Umbilical cord (tissue), 2 donors: Measurements from ENCODE around the gene OSBP2. TPM values are rescaled to one million over a fixed set of nuclear protein-coding genes. Genes with fewer than 3 reads are reported as not detected.

Source experiments
- DNase-seq: peaks from one replicate; pipeline ENCODE4 v3.0.0-alpha.2; 2015; ENCODE audit warnings: low spot score
- total RNA-seq: library from RNA; depleted of rRNA; stranded (reverse); fragments of >200 nt; gene quantifications from one replicate; pipeline ENCODE4 v1.2.3, GENCODE V29; 2014; ENCODE audit warnings: low replicate concordance; ENCODE audit not compliant: insufficient read depth

The OSBP2 gene
- total RNA-seq, 1 donor from 2014 or later = 16.9 TPM

DNA sequence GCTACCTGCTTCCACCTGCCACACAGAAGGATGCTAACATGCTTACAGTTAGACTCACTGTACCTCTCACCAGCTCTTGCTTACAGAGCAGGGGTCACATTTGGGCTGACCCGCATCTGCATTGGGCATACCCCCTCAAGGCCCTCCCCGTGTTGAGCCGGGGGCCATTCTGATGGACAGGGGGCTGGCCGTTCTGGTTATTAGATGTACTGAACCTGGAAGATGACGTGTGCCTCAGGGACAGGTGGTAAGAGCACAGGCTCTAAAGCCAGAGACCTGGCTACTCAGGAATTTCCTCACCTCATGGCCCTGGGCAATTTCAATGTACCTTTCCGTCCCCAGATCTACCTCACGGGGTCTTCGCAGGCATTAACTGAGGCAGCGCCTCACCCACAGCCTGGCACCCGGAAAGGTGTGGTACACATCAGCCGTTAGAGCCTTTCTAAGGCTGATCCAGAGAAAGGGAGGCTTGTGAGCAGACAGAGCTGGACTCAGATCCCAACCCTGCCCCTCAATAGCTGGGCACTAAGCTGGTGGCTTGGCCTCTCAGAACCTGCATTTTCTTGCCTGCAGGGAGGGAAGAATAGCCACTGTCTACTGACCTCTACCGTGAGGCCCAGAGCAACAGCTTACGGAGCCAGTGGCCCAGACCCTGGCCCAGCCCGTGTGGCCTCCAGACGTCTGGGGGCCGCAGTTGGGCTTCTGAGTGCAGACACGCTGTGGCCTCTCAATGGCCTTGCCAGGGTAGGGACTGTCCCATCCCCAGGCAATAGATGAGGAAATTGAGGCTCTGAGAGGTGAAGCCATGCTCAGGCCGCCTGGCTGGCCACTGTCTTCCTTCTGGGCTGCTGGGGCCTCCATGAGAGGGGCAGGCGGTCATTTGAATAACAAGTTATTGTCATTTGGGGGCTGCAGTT lies 173.3 kb downstream of the OSBP2 start:
- no peak for DNase-seq

DNA sequence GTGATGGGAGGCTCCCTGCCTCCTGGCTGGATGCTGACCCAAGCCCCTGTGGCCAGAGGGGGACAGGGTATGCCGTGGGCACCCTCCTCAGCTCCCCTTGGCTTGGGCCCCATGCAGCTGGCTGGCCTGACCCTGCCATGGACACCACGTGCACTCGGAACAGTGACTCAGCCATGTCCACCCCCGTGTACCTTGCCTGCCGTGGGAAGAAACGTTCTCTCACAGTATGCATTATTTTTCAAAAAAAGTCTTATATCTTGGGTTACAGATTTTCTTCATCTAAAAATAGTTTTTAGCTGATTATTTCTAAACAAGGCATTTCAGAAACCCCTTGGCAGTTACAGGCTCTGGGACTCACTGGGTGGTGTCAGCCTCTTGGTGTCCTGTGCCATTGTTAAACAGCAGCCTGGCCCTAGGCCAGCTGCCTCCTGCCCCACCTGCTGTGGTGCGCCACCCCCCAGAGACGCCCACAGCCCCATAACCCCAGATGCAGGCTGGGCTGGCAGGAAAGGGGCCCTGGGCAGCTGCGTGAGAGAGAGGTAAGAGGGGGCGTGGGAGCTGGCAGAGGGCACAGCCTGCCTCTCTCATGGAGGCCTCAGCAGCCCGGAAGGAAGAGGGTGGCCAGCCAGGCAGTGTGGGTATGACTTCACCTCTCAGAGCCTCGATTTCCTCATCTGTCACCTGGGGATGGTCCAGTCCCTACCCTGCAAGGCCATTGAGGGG lies 174.2 kb downstream of the OSBP2 start:
- no peak for DNase-seq

DNA sequence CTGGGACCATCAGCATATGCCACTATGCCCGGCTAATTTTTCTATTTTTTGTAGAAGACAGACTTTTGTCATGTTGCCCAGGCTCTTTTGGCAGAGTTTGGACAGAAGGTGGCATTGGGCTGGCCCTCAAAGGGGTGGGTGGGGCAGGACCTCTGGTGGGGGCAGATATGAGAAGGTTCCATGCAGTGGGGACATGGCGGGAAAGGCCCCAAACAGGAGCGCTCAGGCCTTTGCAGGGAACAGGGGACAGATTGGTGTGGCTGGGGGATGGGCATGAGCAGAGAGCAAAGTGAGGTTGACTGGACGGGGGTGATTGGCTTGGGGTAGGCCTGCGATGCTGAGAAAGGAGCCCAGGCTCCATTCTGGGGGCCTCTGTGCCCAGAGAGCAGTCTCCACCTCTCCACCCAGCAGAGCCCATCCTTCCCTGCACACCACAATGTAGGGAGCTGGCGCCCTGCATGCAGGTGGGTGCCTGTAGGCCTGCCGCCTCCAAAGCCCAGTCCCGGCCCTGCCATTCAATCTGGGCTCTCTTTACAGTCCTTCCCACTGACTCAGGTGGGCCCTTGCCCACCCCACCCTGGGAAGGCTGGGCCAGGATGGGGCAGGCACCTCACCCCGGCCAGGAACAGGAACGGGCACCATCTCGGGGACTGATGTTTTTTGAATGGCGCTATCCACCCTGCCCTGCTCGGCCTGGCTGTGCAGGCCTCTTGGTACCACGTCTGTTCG lies 175.2 kb downstream of the OSBP2 start:
- DNase-seq = no peak

DNA sequence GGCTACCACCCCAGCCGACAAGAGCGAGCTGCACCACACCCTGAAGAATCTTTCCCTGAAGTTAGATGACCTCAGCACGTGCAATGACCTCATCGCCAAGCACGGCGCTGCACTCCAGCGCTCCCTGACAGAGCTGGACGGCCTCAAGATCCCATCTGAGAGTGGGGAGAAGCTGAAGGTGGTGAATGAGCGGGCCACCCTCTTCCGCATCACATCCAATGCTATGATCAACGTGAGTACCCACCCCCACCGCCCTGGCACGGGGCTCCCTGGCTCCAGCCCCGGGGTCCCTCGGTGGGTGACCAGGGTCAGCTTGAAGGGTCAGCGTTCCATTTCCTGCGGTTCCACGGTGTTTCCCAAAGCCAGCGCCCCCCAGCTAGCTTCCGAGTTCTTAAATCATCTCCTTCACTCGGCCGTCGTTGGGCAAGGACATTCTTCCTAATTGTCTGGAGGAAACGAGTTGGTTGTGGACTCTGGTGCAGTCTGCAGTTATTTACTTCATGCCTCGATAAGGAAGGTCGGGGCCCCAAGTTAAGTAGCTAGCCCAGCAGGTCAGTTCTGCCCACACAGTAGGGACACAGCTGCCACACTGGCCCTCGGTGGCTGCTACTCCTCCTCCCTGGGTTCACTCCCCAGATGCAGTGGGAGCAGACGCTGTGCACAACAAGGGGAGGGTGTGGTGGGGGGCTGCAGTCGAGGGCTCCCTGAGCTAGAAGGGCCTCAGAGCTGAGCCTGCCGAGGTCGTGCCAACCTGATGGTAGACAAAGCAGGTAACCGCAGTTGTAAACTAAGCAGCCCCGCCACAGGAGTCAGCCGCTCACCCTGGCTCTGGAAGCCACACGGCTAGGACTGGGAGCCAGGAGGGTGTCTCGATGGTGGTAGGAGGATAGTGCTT lies 176.0 kb downstream of the OSBP2 start:
- DNase-seq = no peak

DNA sequence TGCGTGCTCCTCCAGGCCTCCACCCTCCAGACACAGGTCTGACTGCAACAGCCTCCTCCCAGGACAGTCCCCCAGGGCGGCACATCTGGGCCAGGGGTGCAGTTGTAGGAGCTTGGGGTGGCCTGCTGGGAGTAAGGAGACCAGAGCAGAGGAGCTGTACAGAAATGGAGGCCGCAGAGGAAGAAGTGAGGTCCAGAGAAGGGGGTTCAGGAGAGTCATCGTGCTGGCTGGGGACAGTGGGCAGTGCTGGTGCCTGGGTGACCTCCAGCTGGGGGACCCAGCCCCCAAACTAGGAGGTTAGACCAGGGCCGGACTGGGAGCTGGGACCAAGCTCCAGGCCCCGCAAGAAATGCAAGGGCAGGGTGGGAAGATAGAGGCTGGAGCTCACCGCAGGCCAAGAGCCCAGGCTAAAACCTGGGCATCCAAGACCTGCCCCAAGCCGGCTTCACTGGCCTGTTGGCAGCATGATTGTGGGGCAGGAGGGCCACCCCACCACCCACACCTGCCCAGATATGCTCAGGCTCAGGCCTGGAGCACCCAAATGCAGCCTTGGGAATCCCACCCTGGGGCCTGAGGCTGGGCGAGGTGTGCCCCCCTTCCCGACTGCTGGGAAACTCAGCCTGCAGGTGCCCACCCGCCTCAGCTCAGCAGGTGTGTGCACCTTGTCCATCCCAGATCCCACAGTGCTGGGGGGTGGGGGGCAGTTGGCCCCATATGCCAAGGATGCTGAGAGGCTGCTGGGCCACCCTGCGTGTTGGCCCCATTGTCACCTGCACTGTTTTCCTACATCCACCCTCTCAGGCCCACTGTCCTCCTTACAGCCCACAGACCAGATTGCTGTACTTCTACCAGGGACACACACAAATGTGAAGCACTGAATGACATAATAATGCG lies 177.0 kb downstream of the OSBP2 start:
- no peak for DNase-seq

DNA sequence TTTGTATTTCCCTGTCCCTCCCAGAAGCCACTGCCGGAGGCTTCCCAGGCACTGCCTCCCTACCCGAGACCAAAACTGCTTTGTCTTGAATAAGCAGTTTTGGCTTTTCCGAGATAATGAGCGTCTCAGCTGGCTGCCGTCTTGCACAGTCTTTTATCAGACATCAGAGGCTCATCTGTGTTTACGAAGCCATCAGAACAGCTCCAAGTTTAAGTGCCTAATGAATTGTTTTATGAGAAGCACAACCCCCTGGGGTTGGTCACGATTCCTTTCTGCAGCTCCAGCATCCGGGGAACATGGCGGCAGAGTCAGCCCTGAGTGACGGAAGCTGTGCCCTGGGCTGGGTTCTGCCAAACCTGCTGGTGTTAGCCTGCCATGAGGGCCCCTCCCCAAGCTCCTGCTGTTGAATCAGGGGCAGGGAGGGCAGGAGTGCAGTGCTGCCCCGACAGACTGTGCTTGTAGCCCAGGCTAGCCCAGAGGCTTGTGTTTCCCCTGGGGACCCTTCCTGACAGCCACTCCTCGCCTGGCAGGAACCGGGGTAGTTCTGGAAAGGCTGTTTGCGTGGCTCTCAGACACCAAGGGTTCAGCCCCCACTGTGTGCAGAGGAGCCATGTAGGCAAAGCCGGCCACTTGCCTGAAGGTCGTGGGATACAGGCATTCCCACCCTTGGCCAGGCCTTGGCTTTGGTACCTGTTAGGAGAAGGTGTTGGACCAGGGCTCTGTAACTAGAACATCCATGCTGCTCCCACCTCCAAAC lies 177.8 kb downstream of the OSBP2 start:
- DNase-seq = peak; percentile 43

DNA sequence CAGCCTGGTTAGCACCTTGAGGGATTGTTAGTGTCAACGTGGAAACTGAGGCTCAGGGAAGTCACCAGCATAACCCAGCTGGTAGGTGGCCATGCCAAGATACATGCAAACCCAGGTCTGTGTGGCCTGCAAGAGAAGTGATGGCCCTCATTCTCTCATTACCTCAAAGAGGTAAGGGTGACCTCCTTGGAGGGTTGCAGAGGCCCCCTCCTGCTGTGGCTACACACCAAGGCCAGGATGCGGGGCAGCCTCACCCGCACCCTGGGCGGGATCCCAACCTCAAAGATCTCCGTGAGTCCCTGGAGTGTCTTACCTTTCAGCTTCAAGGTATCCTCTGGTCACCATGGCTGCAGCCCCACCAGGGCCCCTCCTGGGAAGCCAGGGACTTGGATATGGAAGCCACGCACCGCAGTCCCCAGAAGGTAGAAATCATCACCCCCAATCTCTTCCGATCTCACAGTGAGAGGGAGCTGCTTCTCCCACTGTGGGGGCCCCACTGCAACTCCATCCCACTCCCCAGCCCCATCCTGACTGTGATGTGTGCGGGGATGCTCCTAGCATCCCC lies 178.5 kb downstream of the OSBP2 start:
- no peak for DNase-seq

DNA sequence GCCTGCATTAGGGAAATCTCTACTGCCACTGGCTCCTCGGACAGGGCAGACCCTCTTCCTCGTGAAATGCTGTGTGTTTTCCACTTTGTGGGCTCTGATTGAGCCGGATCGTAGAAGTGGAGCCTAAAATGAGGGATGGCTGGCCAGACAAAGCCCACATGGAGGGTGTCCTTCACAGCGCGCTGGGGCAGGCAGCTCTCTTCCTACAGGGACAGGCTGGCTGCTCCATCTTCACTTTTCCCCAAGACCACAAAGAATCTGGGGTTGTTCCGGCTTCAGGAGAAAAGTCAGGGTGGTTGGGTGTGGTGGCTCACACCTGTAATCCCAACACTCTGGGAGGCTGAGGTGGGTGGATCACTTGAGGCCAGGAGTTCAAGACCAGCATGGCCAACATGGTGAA lies 179.0 kb downstream of the OSBP2 start:
- DNase-seq = no peak

DNA sequence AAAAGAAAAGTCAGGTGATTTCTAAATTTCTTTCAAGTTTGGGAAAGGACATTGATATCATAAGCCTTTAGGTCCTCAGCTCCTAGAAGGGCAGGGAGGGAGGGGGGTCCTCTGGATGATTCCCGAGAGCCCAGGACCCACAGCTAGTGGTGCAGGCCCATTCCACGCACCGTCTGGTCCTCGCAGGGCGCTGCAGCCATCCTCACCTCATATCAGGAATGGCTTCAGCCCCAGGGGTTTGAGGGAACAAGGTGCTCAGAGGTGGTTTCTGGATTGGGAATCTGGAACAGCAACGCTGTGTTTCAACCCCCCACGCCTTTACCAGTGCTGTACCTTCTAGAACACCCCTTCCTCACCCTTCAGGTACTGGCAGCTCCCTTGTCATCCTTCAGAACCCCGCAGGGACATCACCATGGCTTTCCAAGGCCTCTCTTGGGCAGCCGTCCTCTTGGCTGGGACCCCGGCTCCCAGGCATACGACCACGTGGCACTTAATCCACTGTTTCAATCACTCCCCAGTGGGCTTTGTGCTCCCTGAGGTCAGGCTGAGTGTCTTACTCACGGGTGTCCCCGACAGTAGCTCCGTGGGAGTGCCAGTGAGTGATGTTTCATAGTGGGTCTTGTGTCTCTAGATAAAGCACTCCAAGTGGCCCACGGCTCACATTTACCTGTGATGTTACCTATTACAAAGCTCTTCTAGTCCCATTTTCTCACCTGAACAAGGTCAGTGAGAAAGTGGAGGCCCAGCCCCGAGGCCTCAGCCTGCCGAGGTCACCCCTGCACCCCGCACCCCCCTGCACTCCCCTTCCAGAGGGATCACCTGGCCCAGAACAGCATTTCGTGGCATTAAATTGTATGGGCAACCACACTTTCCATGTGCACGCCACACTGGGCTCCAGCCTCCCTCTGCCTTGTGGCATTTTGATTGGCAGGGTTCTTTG lies 180.0 kb downstream of the OSBP2 start:
- DNase-seq = no peak

DNA sequence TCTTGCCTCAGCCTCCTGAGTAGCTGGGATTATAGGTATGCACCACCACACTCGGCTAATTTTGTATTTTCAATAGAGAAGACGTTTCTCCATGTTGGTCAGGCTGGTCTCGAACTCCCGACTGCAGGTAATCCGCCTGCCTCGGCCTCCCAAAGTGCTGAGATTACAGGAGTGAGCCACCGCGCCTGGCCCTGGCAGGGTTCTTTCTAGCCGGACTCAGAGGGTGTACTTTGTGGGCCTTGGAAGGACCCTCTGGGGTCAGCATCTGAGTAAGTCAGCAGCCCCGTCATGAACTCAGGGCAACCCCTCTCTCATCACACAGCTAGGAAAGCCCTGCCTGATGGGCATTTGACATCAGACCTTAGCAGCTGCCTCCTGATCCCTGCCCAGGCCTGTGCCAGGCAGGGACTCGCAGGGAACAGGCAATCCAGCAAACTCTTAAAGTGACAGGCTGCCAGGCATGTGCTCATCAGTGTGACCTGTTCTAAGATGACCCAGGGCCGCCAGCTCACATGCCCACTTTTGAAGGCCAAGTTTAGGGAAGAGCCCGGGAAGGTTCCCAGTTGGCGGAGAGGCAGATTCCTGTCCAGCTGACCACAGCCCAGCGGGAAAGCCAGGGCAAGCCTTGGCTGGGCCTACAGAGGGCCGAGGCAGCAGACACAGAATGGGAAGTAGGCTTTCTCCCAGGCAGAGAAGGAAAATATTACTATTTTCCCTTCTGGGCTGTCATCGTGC lies 181.0 kb downstream of the OSBP2 start:
- no peak for DNase-seq

DNA sequence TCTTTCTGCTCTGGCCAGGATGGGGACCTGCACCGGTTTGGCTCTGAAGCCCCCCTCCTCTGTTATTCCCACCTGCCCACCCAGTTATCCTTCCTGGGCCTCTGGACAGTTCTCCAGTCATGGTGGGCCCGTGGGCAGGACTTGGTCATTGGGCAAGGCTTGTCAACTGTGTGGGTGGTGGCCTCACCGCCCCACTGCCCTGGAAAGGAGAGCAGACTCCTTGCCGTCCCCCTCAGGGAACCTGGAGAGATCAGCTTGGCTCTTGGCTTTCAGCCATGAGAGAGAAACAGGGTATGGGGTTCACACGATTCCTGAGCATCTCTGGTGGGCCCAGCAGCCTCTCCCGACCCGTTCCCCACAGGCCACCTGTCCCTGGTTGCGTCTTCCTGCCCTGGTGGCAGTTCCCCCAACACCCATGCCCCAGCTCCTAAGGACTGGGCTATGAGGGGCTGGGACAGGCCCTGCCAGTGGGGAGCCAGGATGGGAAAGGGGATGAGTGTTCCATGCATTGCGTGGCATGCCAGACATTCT lies 181.6 kb downstream of the OSBP2 start:
- no peak for DNase-seq

DNA sequence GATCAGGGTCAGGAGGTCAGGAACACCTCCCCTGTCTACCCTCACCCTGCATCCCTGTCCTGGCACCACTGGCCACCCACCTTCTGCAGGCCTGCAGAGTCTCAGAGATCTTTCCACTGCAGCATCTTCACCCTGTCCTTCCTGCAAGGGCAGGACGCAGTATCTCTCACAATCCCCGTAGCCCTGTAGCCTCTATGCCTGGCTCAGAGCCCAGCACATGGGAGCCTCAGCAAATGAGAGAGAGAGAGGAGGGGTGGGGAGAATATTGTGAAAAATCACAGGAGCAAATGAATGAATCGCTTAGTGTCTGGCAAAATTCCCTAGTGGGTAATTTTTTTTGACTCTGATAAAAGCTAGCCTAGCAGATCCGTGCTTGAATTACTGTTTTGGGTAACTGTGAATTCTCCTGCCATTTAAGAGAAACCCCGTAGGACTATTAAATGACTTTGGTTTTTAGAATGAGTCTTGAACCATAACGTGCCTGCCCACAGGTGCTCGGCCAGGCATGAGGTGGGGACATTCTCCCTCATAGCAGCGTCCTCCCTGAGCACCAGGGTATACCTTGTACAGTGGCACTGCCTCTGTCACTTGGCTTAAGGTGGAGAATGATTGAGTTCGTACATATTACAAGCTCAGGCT lies 182.4 kb downstream of the OSBP2 start:
- peak; percentile 98 for DNase-seq

DNA sequence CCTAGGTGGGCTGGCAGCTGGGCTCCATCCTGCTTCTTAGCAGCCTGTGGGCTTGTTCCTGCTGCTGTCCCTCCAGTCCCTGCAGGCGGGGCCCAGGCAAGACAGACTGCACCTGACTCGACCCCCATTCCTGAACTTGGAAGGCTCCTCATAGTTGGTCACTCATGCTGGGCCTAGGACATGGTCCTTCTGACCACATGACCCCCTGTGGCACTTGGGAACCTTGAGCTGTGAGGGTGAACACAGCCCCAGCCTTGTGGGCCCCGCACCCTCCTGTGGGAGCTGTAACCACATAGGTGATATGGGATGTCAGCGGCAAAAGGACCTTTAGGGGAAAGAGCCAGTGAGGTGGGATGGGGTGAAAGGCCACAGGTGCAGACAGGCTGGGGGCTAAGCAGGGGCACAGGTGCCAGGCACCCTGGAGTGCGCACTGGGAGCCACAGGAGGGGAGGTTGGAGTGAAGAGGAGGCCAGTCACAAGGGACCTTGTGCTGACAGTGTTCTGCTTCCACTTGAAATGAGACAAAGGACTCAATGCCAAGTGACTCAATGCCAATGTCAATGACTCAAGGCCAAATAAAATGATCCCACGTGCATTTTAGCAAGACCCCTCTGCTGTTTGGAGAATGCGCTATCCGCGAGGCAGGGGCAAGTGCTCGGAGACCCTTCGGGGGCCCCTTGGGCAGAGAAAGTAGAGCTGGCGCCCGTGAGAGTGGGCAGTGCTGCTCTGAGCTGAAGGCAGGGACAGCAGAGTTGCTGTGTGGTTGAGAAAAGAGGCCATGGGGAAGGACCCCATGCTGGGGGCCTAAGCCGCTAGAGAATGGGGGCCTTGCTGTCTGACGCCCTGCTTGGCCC lies 183.2 kb downstream of the OSBP2 start:
- no peak for DNase-seq

DNA sequence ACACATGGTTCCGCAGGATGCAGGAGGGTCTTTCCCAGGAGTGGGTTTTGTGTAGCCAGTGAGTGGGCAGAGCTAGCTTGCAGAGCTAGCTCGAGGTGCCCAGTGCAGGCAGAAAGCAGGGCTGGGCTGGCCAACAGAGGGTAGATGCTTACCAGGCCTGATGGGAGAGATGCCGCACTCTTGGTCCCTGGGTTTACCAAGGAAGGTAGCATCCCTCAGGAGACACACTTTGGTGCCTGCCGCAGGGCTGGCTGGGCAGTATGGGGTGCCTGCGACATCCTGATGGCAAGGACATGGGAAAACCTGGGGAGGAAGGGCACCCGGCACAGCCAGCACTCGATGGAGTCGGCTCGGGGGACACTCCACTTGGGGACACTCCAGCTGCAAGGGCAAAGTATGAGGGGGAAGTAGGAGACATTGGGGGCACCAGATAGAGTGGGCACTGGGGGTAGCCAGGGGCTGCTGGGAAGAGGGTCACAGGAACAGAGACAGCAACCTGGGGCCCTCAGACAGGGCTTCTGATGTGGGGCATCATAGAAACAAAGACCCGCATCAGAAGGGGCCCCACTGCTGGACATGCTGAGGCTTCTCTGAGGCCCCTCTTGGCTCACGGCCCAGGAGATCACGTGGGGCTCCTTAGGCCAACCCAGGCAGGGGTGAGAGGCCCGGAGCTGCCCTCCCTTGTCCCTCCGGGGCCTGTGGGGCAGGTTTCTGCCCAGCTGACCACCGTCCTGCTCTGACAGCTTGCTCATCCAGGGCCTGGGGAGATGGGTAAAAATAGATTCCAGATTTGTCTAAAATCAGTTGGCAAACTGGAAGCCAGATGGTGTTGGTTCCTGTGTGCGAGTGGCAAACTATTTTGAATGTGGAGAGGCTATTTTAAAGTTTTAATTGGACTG lies 184.1 kb downstream of the OSBP2 start:
- peak; percentile 87 for DNase-seq
